Right atrium auricular region (tissue), 2 donors: Measurements from ENCODE around the gene PRSS33. TPM values are rescaled to one million over a fixed set of nuclear protein-coding genes. Genes with fewer than 3 reads are reported as not detected.

Source experiments
- DNase-seq: peaks from one replicate; pipeline ENCODE4 v3.0.0-alpha.2; 2019; ENCODE audit warnings: low spot score
- H3K27ac ChIP-seq, 2 donors: fragments of 200-600 bp; sonication (generic); 1 replicate in 1 of 2; 2 replicates in 1 of 2; pipeline ENCODE4 v1.5.1; 2016 to 2019
- H3K27me3 ChIP-seq, 2 donors: fragments of 200-600 bp; sonication (generic); one replicate each; pipeline versions ENCODE4 v1.5.1 to v1.6.0; 2017 to 2019
- H3K36me3 ChIP-seq: fragments of 200-600 bp; sonication (generic); one replicate; pipeline ENCODE4 v1.5.1; 2016
- H3K4me1 ChIP-seq, 2 donors: fragments of 200-600 bp; sonication (generic); one replicate each; pipeline versions ENCODE4 v1.5.1 to v1.6.0; 2017 to 2019
- H3K4me3 ChIP-seq, 2 donors: fragments of 200-600 bp; sonication (generic); 1 replicate in 1 of 2; 2 replicates in 1 of 2; pipeline ENCODE4 v1.5.1; 2017 to 2019; ENCODE audit warnings: mild to moderate bottlenecking in 1 of 2, moderate library complexity in 1 of 2
- H3K9me3 ChIP-seq, 2 donors: fragments of 200-600 bp; sonication (generic); one replicate each; pipeline ENCODE4 v1.5.1; 2019
- total RNA-seq, 2 donors: library from RNA; depleted of rRNA; stranded (reverse); fragments of >200 nt; gene quantifications; one replicate each; pipeline ENCODE4 v1.1.0, GENCODE V29; 2016
- TF ChIP-seq, protein P1 (sequence below), 2 donors: fragments of 200-600 bp; sonication (generic); IDR thresholded peaks; one replicate each; pipeline ENCODE4 v1.5.1; 2019; ENCODE audit warnings: antibody characterized with exemption in 2 of 2

PRSS33 gene
- total RNA-seq, 2 donors from 2014 or later: not detected

GRCh38 chr16:2775765-2776499, 11.4 kb downstream of the PRSS33 start:
- Histone ChIP-seq H3K27ac (peak overlapping the region; percentile 81 to 88), H3K4me1 (peaks cover under 1 to 37% of the 10 kb centered on the region in 2 donors), H3K36me3 (peaks cover 21% of the 10 kb centered on the region), H3K4me3 (peak overlapping the region; percentile 85 to 98), H3K9me3 (no peaks in the 10 kb centered on the region), H3K27me3 (no peaks in the 10 kb centered on the region)
- DNase-seq: no peak
- TF ChIP-seq, protein P1, sequence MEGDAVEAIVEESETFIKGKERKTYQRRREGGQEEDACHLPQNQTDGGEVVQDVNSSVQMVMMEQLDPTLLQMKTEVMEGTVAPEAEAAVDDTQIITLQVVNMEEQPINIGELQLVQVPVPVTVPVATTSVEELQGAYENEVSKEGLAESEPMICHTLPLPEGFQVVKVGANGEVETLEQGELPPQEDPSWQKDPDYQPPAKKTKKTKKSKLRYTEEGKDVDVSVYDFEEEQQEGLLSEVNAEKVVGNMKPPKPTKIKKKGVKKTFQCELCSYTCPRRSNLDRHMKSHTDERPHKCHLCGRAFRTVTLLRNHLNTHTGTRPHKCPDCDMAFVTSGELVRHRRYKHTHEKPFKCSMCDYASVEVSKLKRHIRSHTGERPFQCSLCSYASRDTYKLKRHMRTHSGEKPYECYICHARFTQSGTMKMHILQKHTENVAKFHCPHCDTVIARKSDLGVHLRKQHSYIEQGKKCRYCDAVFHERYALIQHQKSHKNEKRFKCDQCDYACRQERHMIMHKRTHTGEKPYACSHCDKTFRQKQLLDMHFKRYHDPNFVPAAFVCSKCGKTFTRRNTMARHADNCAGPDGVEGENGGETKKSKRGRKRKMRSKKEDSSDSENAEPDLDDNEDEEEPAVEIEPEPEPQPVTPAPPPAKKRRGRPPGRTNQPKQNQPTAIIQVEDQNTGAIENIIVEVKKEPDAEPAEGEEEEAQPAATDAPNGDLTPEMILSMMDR (IDR thresholded peaks at IDR 0.05): no peak

DNA sequence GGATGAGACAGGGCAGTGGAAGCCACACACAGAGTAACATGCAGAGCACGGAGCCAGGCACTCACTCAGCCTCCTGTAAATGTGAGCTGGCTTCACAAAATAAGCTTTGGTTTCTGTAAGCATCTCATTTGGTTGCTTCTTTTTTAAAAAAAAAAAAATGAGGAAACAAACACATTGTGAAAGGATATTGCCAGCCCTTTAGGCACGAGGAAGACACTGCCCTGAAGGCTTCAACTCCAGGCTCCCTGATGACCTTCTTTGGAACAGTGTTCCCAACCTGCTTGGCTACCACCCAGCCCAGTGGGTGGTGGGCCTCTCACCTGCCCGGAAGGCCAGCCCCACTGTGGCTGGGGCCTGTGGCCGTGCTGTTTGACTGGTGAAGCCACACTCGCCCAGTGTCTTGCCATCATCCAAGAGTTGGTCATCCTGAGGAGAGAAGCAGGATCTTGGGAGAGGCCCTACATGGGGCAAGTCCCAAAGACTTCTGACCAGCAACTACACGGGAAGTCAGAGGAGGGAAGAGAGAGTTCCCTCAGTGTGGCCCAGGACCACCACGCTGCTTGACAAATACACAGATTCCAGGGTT, 12.1 kb downstream of the PRSS33 start:
- Histone ChIP-seq H3K27me3 (no peaks in the 10 kb centered on the region), H3K9me3 (no peaks in the 10 kb centered on the region), H3K27ac (no peak overlapping the region), H3K4me1 (peaks cover 3 to 37% of the 10 kb centered on the region in 2 donors), H3K36me3 (peaks cover 28% of the 10 kb centered on the region), H3K4me3 (no peak overlapping the region)
- no peak for DNase-seq
- TF ChIP-seq, protein P1 (IDR thresholded peaks at IDR 0.05): no peak

DNA sequence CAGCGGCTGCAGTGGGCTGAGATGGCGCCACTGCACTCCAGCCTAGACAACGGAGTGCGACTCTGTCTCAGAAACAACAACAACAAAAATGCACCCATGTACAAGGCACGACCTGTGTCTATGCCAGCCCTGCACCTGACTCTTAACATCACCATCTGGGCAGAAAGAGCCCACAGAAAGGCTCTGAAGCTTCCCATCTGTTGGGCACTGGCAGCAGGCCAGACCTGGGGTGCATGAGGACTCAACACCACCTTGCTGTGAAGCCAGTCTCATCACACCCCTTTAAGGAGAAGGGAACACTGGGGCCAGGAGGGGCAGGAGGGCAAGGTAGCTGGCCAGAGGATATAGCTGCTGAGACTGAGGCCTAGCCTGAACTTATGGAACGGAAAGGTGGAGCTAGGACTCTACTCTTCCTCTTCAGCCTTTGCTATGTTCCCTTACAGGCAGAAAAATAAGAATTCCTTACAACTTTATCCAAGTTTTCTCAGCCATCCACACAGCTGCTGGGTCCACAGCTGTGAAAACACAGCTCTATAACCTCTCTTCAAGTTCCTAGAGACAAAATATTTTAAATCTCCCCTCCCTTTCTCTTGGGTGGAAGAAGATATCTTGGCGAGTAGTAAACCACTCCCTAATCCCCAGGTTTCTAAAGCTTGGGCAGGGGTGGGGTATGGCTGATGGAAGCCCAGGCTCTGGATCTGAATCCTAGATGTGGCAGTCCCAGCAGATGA, 13.0 kb downstream of the PRSS33 start:
- Histone ChIP-seq H3K27ac (no peak overlapping the region), H3K36me3 (peaks cover 37% of the 10 kb centered on the region), H3K27me3 (no peaks in the 10 kb centered on the region), H3K4me1 (peaks cover 3 to 36% of the 10 kb centered on the region in 2 donors), H3K9me3 (no peaks in the 10 kb centered on the region), H3K4me3 (no peak overlapping the region)
- DNase-seq: no peak
- TF ChIP-seq, protein P1 (IDR thresholded peaks at IDR 0.05): no peak

DNA sequence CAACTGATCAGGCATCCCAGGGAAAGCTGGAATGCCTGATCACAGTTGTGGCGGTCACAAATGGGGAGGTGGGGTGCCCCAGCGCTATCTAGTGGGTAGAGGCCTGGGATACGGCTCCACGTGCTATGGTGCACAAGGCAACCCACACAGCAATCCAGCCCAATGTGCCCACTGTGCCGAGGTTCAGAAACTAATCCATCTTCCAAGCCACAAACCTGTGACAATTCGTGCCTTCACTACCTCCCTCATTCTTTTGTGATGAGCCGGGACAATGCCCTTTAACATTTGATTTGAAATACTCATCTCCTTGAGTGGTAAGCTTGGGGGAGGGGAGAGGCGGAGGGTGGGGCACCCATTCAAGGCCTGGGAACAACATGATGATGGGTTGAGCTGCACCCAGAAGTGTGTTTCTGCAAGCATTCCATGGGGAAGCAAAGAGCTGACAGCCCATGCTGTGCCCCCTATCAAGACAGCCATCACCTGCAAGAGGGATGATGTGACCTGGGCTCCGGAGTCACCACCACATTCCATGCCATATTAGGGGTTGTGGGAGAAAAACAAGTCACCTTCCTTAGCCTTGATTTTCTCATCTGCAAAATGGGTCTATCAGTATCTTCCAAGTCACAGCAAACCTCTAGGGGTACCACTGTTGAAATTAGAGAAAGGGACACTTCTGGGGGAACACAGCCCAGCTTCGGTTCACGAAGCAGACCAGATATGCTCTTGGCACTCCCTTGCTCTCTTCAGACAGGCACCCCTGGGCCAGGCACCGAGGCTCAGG, 14.0 kb downstream of the PRSS33 start:
- peaks cover 3 to 32% of the 10 kb centered on the region in 2 donors for H3K4me1 ChIP-seq

More for the DNA sequence above, 14.0 kb downstream of the PRSS33 start:
- TF ChIP-seq, protein P1 (IDR thresholded peaks at IDR 0.05): no peak
- Histone ChIP-seq H3K4me3 (no peak overlapping the region), H3K9me3 (no peaks in the 10 kb centered on the region), H3K27ac (no peak overlapping the region), H3K36me3 (peaks cover 47% of the 10 kb centered on the region), H3K27me3 (no peaks in the 10 kb centered on the region)
- no peak for DNase-seq
